PC-3 (cell line): ENCODE data around the gene FSTL5. TPM values are rescaled to one million over a fixed set of nuclear protein-coding genes. Genes with fewer than 3 reads are reported as not detected.

Source experiments
- ATAC-seq: fragments of 200-7000 bp; cut with Tn5 transposase; 2 replicates; pipeline ENCODE4 v1.9.1; 2020; ENCODE audit warnings: mild to moderate bottlenecking, moderate library complexity
- BruUV-seq: library from RNA; stranded (reverse); fragments of 400-500 nt; replicated peaks from 2 replicates; lab custom pipeline; 2021; lab: Mats Ljungman, UMichigan
- CTCF ChIA-PET: fragments of 300-600 bp; sonication (Branson Sonifier 250); formaldehyde crosslinking; loops from one replicate; lab custom pipeline; 2022; ENCODE audit warnings: antibody characterized with exemption; lab: Charles Lee
- POLR2A ChIA-PET: fragments of 300-600 bp; sonication (Branson Sonifier 250); formaldehyde crosslinking; loops from one replicate; lab custom pipeline; 2022; ENCODE audit warnings: antibody characterized with exemption; ENCODE audit not compliant: unreplicated experiment; lab: Charles Lee
- DNase-seq: peaks from one replicate; pipeline ENCODE4 v3.0.0-alpha.2; 2015
- H2AFZ ChIP-seq: fragments of 300-600 bp; sonication (generic); 2 replicates; pipeline ENCODE4 v1.6.0; 2016; ENCODE audit warnings: antibody characterized with exemption, low read length
- H3F3A ChIP-seq: fragments of 300-600 bp; sonication (generic); one replicate; pipeline ENCODE4 v1.6.0; 2017; ENCODE audit warnings: antibody characterized with exemption, low read length, control low read depth, mild to moderate bottlenecking; ENCODE audit not compliant: unreplicated experiment
- H3K27ac ChIP-seq: fragments of 300-600 bp; sonication (generic); 2 replicates; pipeline ENCODE4 v1.5.1; 2016; ENCODE audit warnings: mild to moderate bottlenecking, low read length
- H3K27me3 ChIP-seq: fragments of 300-600 bp; sonication (generic); 2 replicates; pipeline ENCODE4 v1.6.1; 2016; ENCODE audit warnings: low read length, mixed read lengths
- H3K36me3 ChIP-seq: fragments of 300-600 bp; sonication (generic); 2 replicates; pipeline ENCODE4 v1.6.1; 2016; ENCODE audit warnings: low read depth, mixed run types, low read length, mixed read lengths
- H3K4me1 ChIP-seq: fragments of 300-600 bp; sonication (generic); 2 replicates; pipeline ENCODE4 v1.5.1; 2016; ENCODE audit warnings: low read length; ENCODE audit not compliant: insufficient read depth
- H3K4me2 ChIP-seq: fragments of 300-600 bp; sonication (generic); 2 replicates; pipeline ENCODE4 v1.6.0; 2016; ENCODE audit warnings: low read length
- H3K4me3 ChIP-seq: fragments of 300-600 bp; sonication (generic); 2 replicates; pipeline ENCODE4 v1.5.1; 2016; ENCODE audit warnings: mild to moderate bottlenecking, low read length, mixed read lengths
- H3K79me2 ChIP-seq: fragments of 300-600 bp; sonication (generic); 2 replicates; pipeline ENCODE4 v1.6.1; 2017; ENCODE audit warnings: low read length, mixed read lengths
- H3K9ac ChIP-seq: fragments of 300-600 bp; sonication (generic); 2 replicates; pipeline ENCODE4 v1.6.0; 2016; ENCODE audit warnings: mild to moderate bottlenecking, low read length
- H3K9me2 ChIP-seq: fragments of 300-600 bp; sonication (generic); replicated peaks from 2 replicates; pipeline ENCODE4 v1.6.1; 2016; ENCODE audit warnings: mixed run types, low read length, mixed read lengths
- H3K9me3 ChIP-seq: fragments of 300-600 bp; sonication (generic); 2 replicates; pipeline ENCODE4 v1.6.1; 2016; ENCODE audit warnings: low read length, mixed read lengths
- H4K20me1 ChIP-seq: fragments of 300-600 bp; sonication (generic); 2 replicates; pipeline ENCODE4 v1.6.1; 2016; ENCODE audit warnings: low read length, mixed read lengths
- CTCF ChIP-seq: fragments of 300-600 bp; sonication (generic); conservative IDR thresholded peaks from 2 replicates; pipeline ENCODE4 v1.5.1; 2017; ENCODE audit warnings: antibody characterized with exemption, low read depth, mild to moderate bottlenecking, low read length
- EZH2 ChIP-seq: fragments of 300-600 bp; sonication (generic); IDR thresholded peaks from one replicate; pipeline ENCODE4 v1.6.1; 2017; ENCODE audit warnings: antibody characterized with exemption, mild to moderate bottlenecking, low read length; ENCODE audit not compliant: unreplicated experiment
- EZH2phosphoT487 ChIP-seq: fragments of 300-600 bp; sonication (generic); IDR thresholded peaks from 2 replicates; pipeline ENCODE4 v1.6.1; 2018; ENCODE audit warnings: mild to moderate bottlenecking, antibody characterized with exemption, low read length, borderline replicate concordance
- intact Hi-C: fragments of 100-400 bp; cut with micrococcal nuclease; formaldehyde crosslinking; loops from 2 replicates; pipeline ENCODE4 v1.9.0; 2023
- total RNA-seq: library from RNA; depleted of rRNA; stranded (reverse); fragments of >200 nt; gene quantifications from 2 replicates; pipeline ENCODE4 v1.2.3, GENCODE V29; 2014

FSTL5 gene
- total RNA-seq, 1 experiment from 2014 or later: not detected

GRCh38 chr4:161680146-161680545 is 483.7 kb downstream of the FSTL5 start:
- Histone ChIP-seq H3K9me2 (no peaks in the 10 kb centered on the region), H3K4me2 (no peak overlapping the region), H3K4me1 (no peaks in the 10 kb centered on the region), H3K9me3 (no peaks in the 10 kb centered on the region), H2AFZ (no peak overlapping the region), H3K4me3 (no peak overlapping the region), H3K79me2 (no peaks in the 10 kb centered on the region), H4K20me1 (no peaks in the 10 kb centered on the region), H3K9ac (no peak overlapping the region), H3K27me3 (no peaks in the 10 kb centered on the region), H3F3A (no peaks in the 10 kb centered on the region), H3K36me3 (no peaks in the 10 kb centered on the region), H3K27ac (no peak overlapping the region)
- ChIA-PET CTCF (no interaction called here), POLR2A (no interaction called here)
- ATAC-seq (no peak), DNase-seq (no peak)
- intact Hi-C loops: no loop called here
- BruUV-seq: no TSS peak
- no peak for TF ChIP-seq EZH2phosphoT487
- no peak for TF ChIP-seq EZH2
- no peak for TF ChIP-seq CTCF

- Histone ChIP-seq H3K9me3 (no peaks in the 10 kb centered on the region), H2AFZ (no peak overlapping the region), H3K9me2 (no peaks in the 10 kb centered on the region), H3K9ac (no peak overlapping the region), H3F3A (no peaks in the 10 kb centered on the region), H3K27ac (no peak overlapping the region), H3K4me2 (no peak overlapping the region), H3K36me3 (no peaks in the 10 kb centered on the region), H4K20me1 (no peaks in the 10 kb centered on the region), H3K79me2 (no peaks in the 10 kb centered on the region), H3K27me3 (no peaks in the 10 kb centered on the region), H3K4me3 (no peak overlapping the region), H3K4me1 (no peaks in the 10 kb centered on the region)
- DNase-seq (no peak), ATAC-seq (no peak)
- intact Hi-C loops: no loop called here
- ChIA-PET POLR2A (no interaction called here), CTCF (no interaction called here)
- no TSS peak for BruUV-seq
- TF ChIP-seq EZH2phosphoT487 (no peak), EZH2 (no peak)
These were observed 499.1 kb downstream of the FSTL5 start for GRCh38 chr4:161664740-161665139.

GRCh38 chr4:161663844-161664243 is 500.0 kb downstream of the FSTL5 start:
- Histone ChIP-seq H3K4me3 (no peak overlapping the region), H3K4me1 (no peaks in the 10 kb centered on the region), H2AFZ (no peak overlapping the region), H3K9ac (no peak overlapping the region), H3K79me2 (no peaks in the 10 kb centered on the region), H3K9me2 (no peaks in the 10 kb centered on the region), H3K36me3 (no peaks in the 10 kb centered on the region), H3K4me2 (no peak overlapping the region), H4K20me1 (no peaks in the 10 kb centered on the region), H3K9me3 (no peaks in the 10 kb centered on the region), H3F3A (no peaks in the 10 kb centered on the region), H3K27ac (no peak overlapping the region), H3K27me3 (no peaks in the 10 kb centered on the region)
- no TSS peak for BruUV-seq
- intact Hi-C loops: no loop called here
- ChIA-PET CTCF (no interaction called here), POLR2A (no interaction called here)
- ATAC-seq (no peak), DNase-seq (no peak)
- no peak for TF ChIP-seq EZH2phosphoT487
- no peak for TF ChIP-seq EZH2
- no peak for TF ChIP-seq CTCF
